ENCODE results near the gene MGAT4C.

DNA sequence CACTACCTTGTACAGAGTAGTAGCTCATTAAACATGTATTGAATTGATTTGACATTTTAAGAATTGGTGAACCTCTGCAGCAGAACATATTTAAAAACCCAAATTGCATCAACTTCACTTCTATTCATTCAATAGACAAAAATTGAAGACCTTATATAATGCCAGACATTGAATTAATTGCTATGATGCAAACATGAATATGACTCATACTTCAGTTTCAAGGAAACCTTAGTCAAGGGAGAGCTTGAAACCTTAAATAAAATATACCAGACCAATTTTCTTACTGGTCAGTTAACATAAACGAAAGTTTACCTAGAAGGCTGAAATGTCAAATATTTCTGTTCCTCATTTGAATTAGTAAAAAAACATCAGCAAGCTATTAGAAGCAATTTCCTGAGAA is 5.0 kb upstream of the MGAT4C start:
- TF ChIP-seq POLR2A (IDR thresholded peaks at IDR 0.05; ENCODE audit: low read length) (no peak), GATA1 (IDR thresholded peaks at IDR 0.05; ENCODE audit: low read depth, low read length) (no peak)

Measured in erythroblast (primary cell).